ENCODE data around the gene IL17RA.
A peak's percentile ranks its signal among the peaks of the same experiment; 100 is the strongest.

IL17RA gene

GRCh38 chr22:17085277-17086181, 729 bp downstream of the IL17RA start:
- peak; percentile 29 for DNase-seq

GRCh38 chr22:17086296-17086695, 1.5 kb downstream of the IL17RA start:
- DNase-seq, result no peak

GRCh38 chr22:17086788-17087497, 2.1 kb downstream of the IL17RA start:
- no peak for DNase-seq

GRCh38 chr22:17087498-17088131, 2.8 kb downstream of the IL17RA start:
- peak; percentile 52 for DNase-seq

- no peak for DNase-seq
Measured at GRCh38 chr22:17090550-17090949, 5.8 kb downstream of the IL17RA start.

GRCh38 chr22:17091851-17092250, 7.1 kb downstream of the IL17RA start:
- no peak for DNase-seq

GRCh38 chr22:17093081-17093480, 8.3 kb downstream of the IL17RA start:
- DNase-seq, result no peak

GRCh38 chr22:17095538-17095937, 10.7 kb downstream of the IL17RA start:
- no peak for DNase-seq

- no peak for DNase-seq
Measured at GRCh38 chr22:17096071-17096470, 11.3 kb downstream of the IL17RA start.

GRCh38 chr22:17097062-17097461, 12.3 kb downstream of the IL17RA start:
- DNase-seq, result no peak

- DNase-seq, result no peak
Measured at GRCh38 chr22:17097701-17098100, 12.9 kb downstream of the IL17RA start.

- no peak for DNase-seq
Measured at GRCh38 chr22:17098379-17098819, 13.6 kb downstream of the IL17RA start.

- no peak for DNase-seq
Measured at GRCh38 chr22:17100621-17101020, 15.8 kb downstream of the IL17RA start.

GRCh38 chr22:17101475-17102296, 16.9 kb downstream of the IL17RA start:
- DNase-seq, result no peak

GRCh38 chr22:17102297-17102667, 17.5 kb downstream of the IL17RA start:
- DNase-seq, result no peak

GRCh38 chr22:17103351-17103750, 18.6 kb downstream of the IL17RA start:
- no peak for DNase-seq

GRCh38 chr22:17104336-17104935, 19.6 kb downstream of the IL17RA start:
- no peak for DNase-seq

GRCh38 chr22:17105143-17106129, 20.6 kb downstream of the IL17RA start:
- no peak for DNase-seq

GRCh38 chr22:17106161-17106784, 21.5 kb downstream of the IL17RA start:
- no peak for DNase-seq

- peak; percentile 31 for DNase-seq
Measured at GRCh38 chr22:17106785-17107546, 22.2 kb downstream of the IL17RA start.

Data from stimulated activated CD4-positive, alpha-beta T cell treated with anti-CD3 and anti-CD28 coated beads, Interleukin-4, amount 100 ng/mL, for 24 hours (primary cell).